ENCODE data around the gene TPSG1.

The TPSG1 gene

GRCh38 chr16:1176280-1176897, 48.7 kb downstream of the TPSG1 start:
- no peaks in the 10 kb centered on the region for H3K27me3 ChIP-seq (ENCODE audit: control insufficient read depth, insufficient read depth, low read length, poor library complexity, severe bottlenecking)
- H3K4me1 ChIP-seq (ENCODE audit: control insufficient read depth, insufficient read depth, low read length), result peaks cover 4% of the 10 kb centered on the region
- WGBS, 2 experiments, result 90 to 91% methylated on average over 24 of the region's 24 CpGs
- no peak overlapping the region for H3K4me3 ChIP-seq (ENCODE audit: insufficient read depth, low read depth, low read length)
- H3K36me3 ChIP-seq (ENCODE audit: control insufficient read depth, insufficient read depth, low read length), result no peaks in the 10 kb centered on the region
- no peak overlapping the region for H3K27ac ChIP-seq (ENCODE audit: insufficient read depth, low read depth, low read length, poor library complexity, severe bottlenecking)
- H3K9me3 ChIP-seq (ENCODE audit: control insufficient read depth, low read length), result no peaks in the 10 kb centered on the region

- Histone ChIP-seq H3K4me1 (ENCODE audit: control insufficient read depth, insufficient read depth, low read length) (peaks cover 9% of the 10 kb centered on the region), H3K27me3 (ENCODE audit: control insufficient read depth, insufficient read depth, low read length, poor library complexity, severe bottlenecking) (no peaks in the 10 kb centered on the region), H3K9me3 (ENCODE audit: control insufficient read depth, low read length) (no peaks in the 10 kb centered on the region), H3K36me3 (ENCODE audit: control insufficient read depth, insufficient read depth, low read length) (no peaks in the 10 kb centered on the region), H3K4me3 (ENCODE audit: insufficient read depth, low read depth, low read length) (no peak overlapping the region), H3K27ac (ENCODE audit: insufficient read depth, low read depth, low read length, poor library complexity, severe bottlenecking) (no peak overlapping the region)
- 93% methylated on average over 29 of the region's 29 CpGs for WGBS, 2 experiments
Measured at GRCh38 chr16:1175566-1176279, 49.3 kb downstream of the TPSG1 start.

DNA sequence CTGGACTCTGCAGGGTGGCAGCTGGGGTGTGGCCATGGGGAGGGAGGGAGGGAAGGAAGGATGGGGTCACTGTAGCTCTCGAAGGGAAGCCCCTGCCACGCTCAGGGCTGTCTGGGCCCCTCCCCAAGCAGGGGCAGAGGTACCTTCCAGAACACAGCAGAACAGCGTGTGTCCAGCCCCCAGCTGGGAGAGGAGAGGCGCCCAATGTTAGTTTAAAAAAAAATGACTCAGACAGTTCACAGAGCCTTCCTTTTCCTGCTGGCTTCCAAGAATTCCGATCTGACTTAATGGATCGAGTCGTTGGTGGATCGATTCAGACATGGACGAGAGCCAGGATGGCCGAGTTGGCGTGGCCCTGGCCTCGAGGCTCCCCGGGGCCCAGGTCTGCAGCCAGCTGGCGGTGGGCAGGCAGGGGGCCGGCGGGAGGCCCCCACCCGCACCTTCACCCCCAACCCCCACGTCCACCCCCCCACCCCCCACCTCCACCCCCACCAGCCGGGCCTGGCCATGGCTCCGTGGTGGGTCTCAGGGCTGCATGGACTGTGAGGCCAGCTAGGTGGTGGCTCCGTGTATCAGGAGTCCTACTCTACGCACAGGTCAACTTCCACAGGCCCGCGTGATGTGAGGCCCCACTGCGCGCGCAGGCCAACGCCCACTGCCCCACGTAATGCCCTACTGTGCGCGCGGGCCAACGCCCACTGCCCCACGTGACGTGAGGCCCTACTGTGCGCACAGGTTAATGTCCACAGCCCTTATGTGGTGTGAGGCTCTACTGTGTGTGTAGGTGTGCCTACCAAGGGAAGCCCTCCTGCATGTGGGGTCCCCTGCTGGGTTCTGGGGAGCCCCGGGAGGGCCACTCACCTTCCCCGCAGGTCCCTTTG, 50.4 kb downstream of the TPSG1 start:
- H3K27me3 ChIP-seq (ENCODE audit: control insufficient read depth, insufficient read depth, low read length, poor library complexity, severe bottlenecking), result no peaks in the 10 kb centered on the region
- H3K9me3 ChIP-seq (ENCODE audit: control insufficient read depth, low read length), result no peaks in the 10 kb centered on the region
- no peaks in the 10 kb centered on the region for H3K36me3 ChIP-seq (ENCODE audit: control insufficient read depth, insufficient read depth, low read length)
- no peak overlapping the region for H3K27ac ChIP-seq (ENCODE audit: insufficient read depth, low read depth, low read length, poor library complexity, severe bottlenecking)
- H3K4me3 ChIP-seq (ENCODE audit: insufficient read depth, low read depth, low read length), result no peak overlapping the region
- H3K4me1 ChIP-seq (ENCODE audit: control insufficient read depth, insufficient read depth, low read length), result peaks cover 19% of the 10 kb centered on the region
- WGBS, 2 experiments, result 95% methylated on average over 34 of the region's 38 CpGs

DNA sequence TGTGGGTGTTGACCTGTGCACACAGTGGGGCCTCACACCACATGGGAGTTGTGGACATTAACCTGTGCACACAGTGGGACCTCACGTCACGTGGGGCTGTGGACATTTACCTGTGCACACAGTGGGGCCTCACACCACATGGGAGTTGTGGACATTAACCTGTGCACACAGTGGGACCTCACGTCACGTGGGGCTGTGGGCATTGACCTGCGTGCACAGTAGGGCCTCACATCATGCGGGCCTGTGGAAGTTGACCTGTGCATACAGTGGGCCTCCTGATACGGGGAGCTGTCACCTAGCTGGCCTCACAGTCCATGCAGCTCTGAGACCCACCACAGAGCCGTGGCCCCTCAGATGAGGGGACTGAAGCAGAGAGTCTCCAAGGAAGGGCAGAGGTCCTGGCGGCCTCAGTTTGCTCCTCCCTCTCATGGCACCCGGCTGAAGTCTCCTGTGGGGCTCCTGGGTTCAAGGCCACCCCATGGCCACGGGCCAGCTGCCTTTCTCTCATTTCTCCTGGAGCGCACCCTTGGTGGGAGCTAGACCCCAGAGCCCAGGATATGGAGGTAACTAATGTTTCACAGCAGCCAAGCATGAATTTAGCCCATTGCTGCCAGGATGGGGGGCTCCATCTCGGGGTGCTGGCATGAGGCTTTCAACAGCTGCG, 51.1 kb downstream of the TPSG1 start:
- Histone ChIP-seq H3K9me3 (ENCODE audit: control insufficient read depth, low read length) (no peaks in the 10 kb centered on the region), H3K4me1 (ENCODE audit: control insufficient read depth, insufficient read depth, low read length) (peaks cover 24% of the 10 kb centered on the region), H3K27me3 (ENCODE audit: control insufficient read depth, insufficient read depth, low read length, poor library complexity, severe bottlenecking) (no peaks in the 10 kb centered on the region), H3K36me3 (ENCODE audit: control insufficient read depth, insufficient read depth, low read length) (no peaks in the 10 kb centered on the region), H3K4me3 (ENCODE audit: insufficient read depth, low read depth, low read length) (no peak overlapping the region), H3K27ac (ENCODE audit: insufficient read depth, low read depth, low read length, poor library complexity, severe bottlenecking) (no peak overlapping the region)
- WGBS, 2 experiments, result 94 to 96% methylated on average over 14 of the region's 14 CpGs

GRCh38 chr16:1172651-1173050, 52.4 kb downstream of the TPSG1 start:
- Histone ChIP-seq H3K27me3 (ENCODE audit: control insufficient read depth, insufficient read depth, low read length, poor library complexity, severe bottlenecking) (no peaks in the 10 kb centered on the region), H3K4me3 (ENCODE audit: insufficient read depth, low read depth, low read length) (no peak overlapping the region), H3K36me3 (ENCODE audit: control insufficient read depth, insufficient read depth, low read length) (no peaks in the 10 kb centered on the region), H3K4me1 (ENCODE audit: control insufficient read depth, insufficient read depth, low read length) (peaks cover 29% of the 10 kb centered on the region), H3K27ac (ENCODE audit: insufficient read depth, low read depth, low read length, poor library complexity, severe bottlenecking) (no peak overlapping the region), H3K9me3 (ENCODE audit: control insufficient read depth, low read length) (no peaks in the 10 kb centered on the region)
- 92 to 93% methylated on average over 13 of the region's 13 CpGs for WGBS, 2 experiments

GRCh38 chr16:1171854-1172428, 53.1 kb downstream of the TPSG1 start:
- no peaks in the 10 kb centered on the region for H3K36me3 ChIP-seq (ENCODE audit: control insufficient read depth, insufficient read depth, low read length)
- H3K4me3 ChIP-seq (ENCODE audit: insufficient read depth, low read depth, low read length), result no peak overlapping the region
- peaks cover 32% of the 10 kb centered on the region for H3K4me1 ChIP-seq (ENCODE audit: control insufficient read depth, insufficient read depth, low read length)
- H3K9me3 ChIP-seq (ENCODE audit: control insufficient read depth, low read length), result no peaks in the 10 kb centered on the region
- no peak overlapping the region for H3K27ac ChIP-seq (ENCODE audit: insufficient read depth, low read depth, low read length, poor library complexity, severe bottlenecking)
- 94% methylated on average over 36 of the region's 36 CpGs for WGBS, 2 experiments
- no peaks in the 10 kb centered on the region for H3K27me3 ChIP-seq (ENCODE audit: control insufficient read depth, insufficient read depth, low read length, poor library complexity, severe bottlenecking)

All from ectodermal cell (in vitro differentiated cells).